ENCODE results near the gene CASZ1.

DNA sequence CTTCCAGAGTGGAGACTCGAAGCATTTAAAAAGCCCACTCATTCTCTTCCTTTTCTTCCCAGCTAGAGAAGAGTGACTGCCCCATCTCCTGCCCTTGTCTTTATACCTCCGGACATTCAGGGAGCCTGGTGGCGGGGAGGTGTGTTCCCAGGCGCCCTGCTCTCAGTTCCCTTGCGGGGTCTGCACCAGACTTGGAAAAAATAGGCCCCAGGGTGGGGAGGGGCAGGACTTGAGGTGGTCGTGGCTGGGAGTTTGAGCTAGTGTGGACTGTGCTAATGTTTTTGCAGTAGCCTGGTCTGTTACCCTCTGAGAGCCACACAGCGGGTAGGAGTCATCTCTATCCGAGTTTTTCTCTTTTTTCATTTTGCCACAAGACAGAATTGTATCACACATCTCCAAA is 182.6 kb downstream of the CASZ1 start:
- TF ChIP-seq, protein P1, sequence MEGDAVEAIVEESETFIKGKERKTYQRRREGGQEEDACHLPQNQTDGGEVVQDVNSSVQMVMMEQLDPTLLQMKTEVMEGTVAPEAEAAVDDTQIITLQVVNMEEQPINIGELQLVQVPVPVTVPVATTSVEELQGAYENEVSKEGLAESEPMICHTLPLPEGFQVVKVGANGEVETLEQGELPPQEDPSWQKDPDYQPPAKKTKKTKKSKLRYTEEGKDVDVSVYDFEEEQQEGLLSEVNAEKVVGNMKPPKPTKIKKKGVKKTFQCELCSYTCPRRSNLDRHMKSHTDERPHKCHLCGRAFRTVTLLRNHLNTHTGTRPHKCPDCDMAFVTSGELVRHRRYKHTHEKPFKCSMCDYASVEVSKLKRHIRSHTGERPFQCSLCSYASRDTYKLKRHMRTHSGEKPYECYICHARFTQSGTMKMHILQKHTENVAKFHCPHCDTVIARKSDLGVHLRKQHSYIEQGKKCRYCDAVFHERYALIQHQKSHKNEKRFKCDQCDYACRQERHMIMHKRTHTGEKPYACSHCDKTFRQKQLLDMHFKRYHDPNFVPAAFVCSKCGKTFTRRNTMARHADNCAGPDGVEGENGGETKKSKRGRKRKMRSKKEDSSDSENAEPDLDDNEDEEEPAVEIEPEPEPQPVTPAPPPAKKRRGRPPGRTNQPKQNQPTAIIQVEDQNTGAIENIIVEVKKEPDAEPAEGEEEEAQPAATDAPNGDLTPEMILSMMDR (IDR thresholded peaks at IDR 0.05), result no peak
- TF ChIP-seq POLR2A (IDR thresholded peaks at IDR 0.05; ENCODE audit: low read depth), result no peak
